Endothelial cell of umbilical vein (primary cell): ENCODE results near the gene TMEM158.

ENCODE experiments used
- EZH2 ChIP-seq: IDR thresholded peaks from 2 replicates; pipeline ENCODE4 v1.6.1; 2012; ENCODE audit warnings: borderline replicate concordance, low read depth, mild to moderate bottlenecking, moderate library complexity, low read length, inconsistent platforms; ENCODE audit not compliant: severe bottlenecking
- FOS ChIP-seq: IDR thresholded peaks from 2 replicates; pipeline ENCODE4 v1.6.1; 2011; ENCODE audit warnings: mild to moderate bottlenecking, low read length, moderate library complexity, borderline replicate concordance; ENCODE audit not compliant: insufficient read depth
- POLR2AphosphoS5 ChIP-seq: IDR thresholded peaks from 2 replicates; pipeline ENCODE4 v1.6.1; 2012; ENCODE audit warnings: low read depth, mild to moderate bottlenecking, control low read depth, low read length, moderate library complexity; ENCODE audit not compliant: insufficient read depth
- TF ChIP-seq, protein P1 (sequence below), 2 donors: IDR thresholded peaks; 1 replicate in 1 of 2; 2 replicates in 1 of 2; pipeline ENCODE4 v1.5.1; 2011; ENCODE audit warnings: low read length in 2 of 2, mild to moderate bottlenecking in 2 of 2, moderate library complexity in 2 of 2, control low read depth in 1 of 2, inconsistent platforms in 1 of 2, low read depth in 1 of 2; ENCODE audit not compliant: insufficient read depth in 1 of 2; ENCODE audit errors: extremely low read depth in 1 of 2
- TF ChIP-seq, protein P2 (sequence below): IDR thresholded peaks from 2 replicates; pipeline ENCODE4 v1.6.1; 2011; ENCODE audit not compliant: insufficient read depth, insufficient read length

GRCh38 chr3:45275006-45275704, 49.1 kb upstream of the TMEM158 start:
- no peak for TF ChIP-seq EZH2
- TF ChIP-seq, protein P1, sequence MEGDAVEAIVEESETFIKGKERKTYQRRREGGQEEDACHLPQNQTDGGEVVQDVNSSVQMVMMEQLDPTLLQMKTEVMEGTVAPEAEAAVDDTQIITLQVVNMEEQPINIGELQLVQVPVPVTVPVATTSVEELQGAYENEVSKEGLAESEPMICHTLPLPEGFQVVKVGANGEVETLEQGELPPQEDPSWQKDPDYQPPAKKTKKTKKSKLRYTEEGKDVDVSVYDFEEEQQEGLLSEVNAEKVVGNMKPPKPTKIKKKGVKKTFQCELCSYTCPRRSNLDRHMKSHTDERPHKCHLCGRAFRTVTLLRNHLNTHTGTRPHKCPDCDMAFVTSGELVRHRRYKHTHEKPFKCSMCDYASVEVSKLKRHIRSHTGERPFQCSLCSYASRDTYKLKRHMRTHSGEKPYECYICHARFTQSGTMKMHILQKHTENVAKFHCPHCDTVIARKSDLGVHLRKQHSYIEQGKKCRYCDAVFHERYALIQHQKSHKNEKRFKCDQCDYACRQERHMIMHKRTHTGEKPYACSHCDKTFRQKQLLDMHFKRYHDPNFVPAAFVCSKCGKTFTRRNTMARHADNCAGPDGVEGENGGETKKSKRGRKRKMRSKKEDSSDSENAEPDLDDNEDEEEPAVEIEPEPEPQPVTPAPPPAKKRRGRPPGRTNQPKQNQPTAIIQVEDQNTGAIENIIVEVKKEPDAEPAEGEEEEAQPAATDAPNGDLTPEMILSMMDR (IDR thresholded peaks at IDR 0.05; ENCODE audit: extremely low read depth in 1 of 2, insufficient read depth in 1 of 2, low read depth in 1 of 2, low read length in 2 of 2): no peak
- no peak for TF ChIP-seq POLR2AphosphoS5
- no peak for TF ChIP-seq FOS
- TF ChIP-seq, protein P2, sequence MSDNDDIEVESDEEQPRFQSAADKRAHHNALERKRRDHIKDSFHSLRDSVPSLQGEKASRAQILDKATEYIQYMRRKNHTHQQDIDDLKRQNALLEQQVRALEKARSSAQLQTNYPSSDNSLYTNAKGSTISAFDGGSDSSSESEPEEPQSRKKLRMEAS: no peak
